H1 (cell line): ENCODE measurements around the gene LRRC56. TPM values are rescaled to one million over a fixed set of nuclear protein-coding genes. Genes with fewer than 3 reads are reported as not detected.

Source experiments
- CTCF ChIA-PET: fragments of 300-600 bp; sonication (Branson Sonifier 250); formaldehyde crosslinking; loops from one replicate; lab custom pipeline; 2021; ENCODE audit not compliant: partially characterized antibody; lab: Charles Lee
- POLR2A ChIA-PET: fragments of 300-600 bp; sonication (Branson Sonifier 250); formaldehyde crosslinking; loops from one replicate; lab custom pipeline; 2021; ENCODE audit warnings: inconsistent platforms; ENCODE audit not compliant: partially characterized antibody; lab: Charles Lee
- DNase-seq, 2 experiments: peaks; one replicate each; pipeline versions ENCODE4 v3.0.0 to v3.0.0-alpha.2; 2010 to 2022; ENCODE audit warnings: low spot score in 2 of 2, low read depth in 1 of 2, mixed read lengths in 1 of 2
- FAIRE-seq: peaks from 2 replicates; lab custom pipeline; 2011; peaks lifted over from hg19 to GRCh38; lab: Jason Lieb, UNC
- H2AFZ ChIP-seq: 2 replicates; pipeline ENCODE4 v1.8.1; 2012; ENCODE audit warnings: low read length, inconsistent platforms
- H2AK5ac ChIP-seq: 2 replicates; pipeline ENCODE4 v1.6.1; 2013; ENCODE audit warnings: low read depth, low read length
- H2BK120ac ChIP-seq: replicated peaks from 2 replicates; pipeline ENCODE3; 2013; ENCODE audit warnings: low read depth, low read length, inconsistent platforms
- H2BK12ac ChIP-seq: 2 replicates; pipeline ENCODE4 v1.6.1; 2013; ENCODE audit warnings: low read depth, low read length
- H2BK15ac ChIP-seq: 2 replicates; pipeline ENCODE4 v1.6.1; 2013; ENCODE audit warnings: low read length
- H2BK20ac ChIP-seq: 2 replicates; pipeline ENCODE4 v1.6.1; 2013; ENCODE audit warnings: low read length
- H2BK5ac ChIP-seq: 2 replicates; pipeline ENCODE4 v1.6.1; 2013; ENCODE audit warnings: low read depth, low read length
- H3K14ac ChIP-seq: 2 replicates; pipeline ENCODE4 v1.6.1; 2013; ENCODE audit warnings: inconsistent platforms; ENCODE audit not compliant: insufficient read length
- H3K18ac ChIP-seq: 2 replicates; pipeline ENCODE4 v1.6.1; 2013; ENCODE audit warnings: low read length; ENCODE audit errors: extremely low read depth
- H3K23ac ChIP-seq: 2 replicates; pipeline ENCODE4 v1.6.1; 2013; ENCODE audit warnings: inconsistent platforms; ENCODE audit not compliant: insufficient read length
- H3K23me2 ChIP-seq: 2 replicates; pipeline ENCODE4 v1.6.1; 2013; ENCODE audit warnings: low read depth, low read length
- H3K27ac ChIP-seq: 2 replicates; pipeline ENCODE4 v1.6.1; 2011; ENCODE audit warnings: low read depth, low read length, inconsistent platforms
- H3K27me3 ChIP-seq, 4 experiments: replicated peaks in 1 of 4; 1 replicate in 1 of 4; 2 replicates in 3 of 4; pipeline versions ENCODE4 v1.6.1 to v1.8.1; 2011 to 2013; ENCODE audit warnings: low read length in 3 of 4, mild to moderate bottlenecking in 3 of 4, inconsistent platforms in 2 of 4, mixed read lengths in 2 of 4, moderate library complexity in 1 of 4; ENCODE audit not compliant: control insufficient read depth in 3 of 4, insufficient read depth in 3 of 4; ENCODE audit errors: extremely low read depth in 1 of 4
- H3K36me3 ChIP-seq, 4 experiments: 2 replicates each; pipeline versions ENCODE4 v1.6.1 to v1.8.1; 2011 to 2013; ENCODE audit warnings: mild to moderate bottlenecking in 4 of 4, low read length in 3 of 4, moderate library complexity in 2 of 4, control low read depth in 1 of 4, inconsistent platforms in 1 of 4; ENCODE audit not compliant: insufficient read depth in 4 of 4, control insufficient read depth in 2 of 4
- H3K4ac ChIP-seq: replicated peaks from 2 replicates; pipeline ENCODE3; 2013; ENCODE audit warnings: low read length, low read depth, mixed read lengths, inconsistent platforms; ENCODE audit not compliant: insufficient read length
- H3K4me1 ChIP-seq, 4 experiments: replicated peaks in 1 of 4; 1 replicate in 1 of 4; 2 replicates in 3 of 4; pipeline versions ENCODE4 v1.6.1 to v1.8.1; 2011 to 2013; ENCODE audit warnings: low read length in 3 of 4, inconsistent platforms in 2 of 4, mixed read lengths in 1 of 4; ENCODE audit not compliant: insufficient read depth in 4 of 4, control insufficient read depth in 3 of 4
- H3K4me2 ChIP-seq, 2 experiments: 2 replicates each; pipeline versions ENCODE4 v1.6.1 to v1.8.1; 2011 to 2013; ENCODE audit warnings: low read depth in 2 of 2, low read length in 2 of 2, control low read depth in 1 of 2, inconsistent platforms in 1 of 2, mild to moderate bottlenecking in 1 of 2; ENCODE audit not compliant: insufficient read depth in 1 of 2
- H3K4me3 ChIP-seq, 4 experiments: fragments of 200-600, 300-600 bp in 1 of 4; sonication (generic), shearing (Covaris generic), sonication (Bioruptor Twin) in 1 of 4; 2 replicates each; pipeline versions ENCODE4 v1.5.1 to v1.8.1; 2011 to 2016; ENCODE audit warnings: low read length in 4 of 4, low read depth in 3 of 4, control low read depth in 2 of 4, inconsistent platforms in 2 of 4, mild to moderate bottlenecking in 2 of 4, mixed read lengths in 1 of 4, moderate library complexity in 1 of 4; ENCODE audit not compliant: insufficient read depth in 2 of 4; ENCODE audit errors: extremely low read depth in 1 of 4
- H3K56ac ChIP-seq: replicated peaks from 2 replicates; pipeline ENCODE3; 2013; ENCODE audit warnings: low read depth, mild to moderate bottlenecking, mixed read lengths, low read length, inconsistent platforms; ENCODE audit not compliant: insufficient read length
- H3K79me1 ChIP-seq: 2 replicates; pipeline ENCODE4 v1.6.1; 2013; ENCODE audit warnings: low read depth, low read length, control low read depth
- H3K79me2 ChIP-seq, 2 experiments: 2 replicates each; pipeline versions ENCODE4 v1.6.1 to v1.8.1; 2012 to 2013; ENCODE audit warnings: low read length in 2 of 2, mild to moderate bottlenecking in 2 of 2, inconsistent platforms in 1 of 2; ENCODE audit not compliant: insufficient read depth in 2 of 2, control insufficient read depth in 1 of 2
- H3K9ac ChIP-seq, 4 experiments: replicated peaks in 1 of 4; 1 replicate in 1 of 4; 2 replicates in 3 of 4; pipeline versions ENCODE4 v1.6.1 to v1.8.1; 2011 to 2013; ENCODE audit warnings: low read depth in 3 of 4, low read length in 3 of 4, control low read depth in 2 of 4, mild to moderate bottlenecking in 2 of 4, moderate library complexity in 2 of 4, inconsistent platforms in 1 of 4; ENCODE audit errors: extremely low read depth in 1 of 4
- H3K9me3 ChIP-seq, 2 experiments: 2 replicates each; pipeline versions ENCODE4 v1.6.1 to v1.8.1; 2012 to 2013; ENCODE audit warnings: mild to moderate bottlenecking in 2 of 2, moderate library complexity in 2 of 2, control low read depth in 1 of 2, inconsistent platforms in 1 of 2, low read depth in 1 of 2, low read length in 1 of 2, mixed read lengths in 1 of 2; ENCODE audit not compliant: insufficient read depth in 2 of 2
- H4K20me1 ChIP-seq, 2 experiments: replicated peaks in 1 of 2; 2 replicates each; pipeline versions ENCODE3 to v1.8.1; 2011 to 2013; ENCODE audit warnings: inconsistent platforms in 2 of 2, low read length in 2 of 2, mild to moderate bottlenecking in 1 of 2; ENCODE audit not compliant: insufficient read depth in 2 of 2, control insufficient read depth in 1 of 2
- H4K5ac ChIP-seq: 2 replicates; pipeline ENCODE4 v1.6.1; 2013; ENCODE audit warnings: low read length, low read depth, mixed read lengths, inconsistent platforms; ENCODE audit not compliant: insufficient read length
- H4K8ac ChIP-seq: 2 replicates; pipeline ENCODE4 v1.8.0; 2013; ENCODE audit warnings: mild to moderate bottlenecking, moderate library complexity, low read length, inconsistent platforms; ENCODE audit not compliant: insufficient read depth; ENCODE audit errors: extremely low read depth
- H4K91ac ChIP-seq: replicated peaks from 2 replicates; pipeline ENCODE3; 2013; ENCODE audit warnings: low read length, mixed read lengths, inconsistent platforms; ENCODE audit not compliant: insufficient read length
- ATF2 ChIP-seq: IDR thresholded peaks from 2 replicates; pipeline ENCODE4 v1.6.1; 2012; ENCODE audit warnings: low read length, inconsistent platforms
- BCL11A ChIP-seq, 2 experiments: IDR thresholded peaks; one replicate each; pipeline ENCODE4 v1.6.1; 2011; ENCODE audit warnings: low read depth in 2 of 2, low read length in 2 of 2, mild to moderate bottlenecking in 2 of 2
- BRCA1 ChIP-seq: IDR thresholded peaks from 2 replicates; pipeline ENCODE4 v1.6.1; 2012; ENCODE audit warnings: low read depth, low read length, improper control_type of control experiment
- CREB1 ChIP-seq: IDR thresholded peaks from 2 replicates; pipeline ENCODE4 v1.6.1; 2012; ENCODE audit warnings: inconsistent platforms
- PHF8 ChIP-seq: fragments of 200-600 bp; sonication (generic); conservative IDR thresholded peaks from 2 replicates; pipeline ENCODE4 v1.7.1; 2012; ENCODE audit warnings: low read depth, mild to moderate bottlenecking, inconsistent platforms, low read length, moderate library complexity
- POLR2A ChIP-seq, 2 experiments: IDR thresholded peaks; 1 replicate in 1 of 2; 2 replicates in 1 of 2; pipeline ENCODE4 v1.6.1; 2011; ENCODE audit warnings: low read depth in 2 of 2, low read length in 2 of 2, mild to moderate bottlenecking in 2 of 2; ENCODE audit errors: control extremely low read depth in 1 of 2
- RNF2 ChIP-seq: fragments of 200-900, 300-1000 bp; sonication (generic); IDR thresholded peaks from 2 replicates; pipeline ENCODE4 v1.7.1; 2016; ENCODE audit warnings: borderline replicate concordance, low read depth, mild to moderate bottlenecking, antibody characterized with exemption, low read length; ENCODE audit not compliant: poor library complexity, severe bottlenecking; ENCODE audit errors: missing control alignments
- SIN3A ChIP-seq, 2 experiments: IDR thresholded peaks in 1 of 2; conservative IDR thresholded peaks in 1 of 2; 2 replicates each; pipeline ENCODE4 v1.6.1; 2011 to 2012; ENCODE audit warnings: low read length in 2 of 2, improper control_type of control experiment in 1 of 2, low read depth in 1 of 2, mild to moderate bottlenecking in 1 of 2
- TAF1 ChIP-seq: IDR thresholded peaks from 2 replicates; pipeline ENCODE4 v1.6.1; 2011; ENCODE audit warnings: mild to moderate bottlenecking, low read depth, low read length
- TAF7 ChIP-seq: optimal IDR thresholded peaks from 2 replicates; pipeline ENCODE3; 2011; ENCODE audit warnings: low read depth, mild to moderate bottlenecking, inconsistent platforms, low read length, moderate library complexity, borderline replicate concordance
- TCF12 ChIP-seq: IDR thresholded peaks from 2 replicates; pipeline ENCODE4 v1.6.1; 2011; ENCODE audit warnings: low read depth, mild to moderate bottlenecking, low read length
- WGBS, 2 experiments: shearing (Covaris generic) in 1 of 2; methylation state at CpG; one replicate each; pipeline versions ENCODE4 v1.1.6 to v1.1.7; 2013 to 2015; ENCODE audit warnings: low lambda C conversion rate in 2 of 2, mixed read lengths in 2 of 2, inconsistent platforms in 1 of 2, low coverage in 1 of 2, missing lambda C conversion rate in 1 of 2; ENCODE audit not compliant: insufficient replicate concordance in 2 of 2, insufficient coverage in 1 of 2, insufficient read length in 1 of 2; ENCODE audit errors: extremely low coverage in 1 of 2, missing lambda C conversion rate in 1 of 2; 5-methylcytosine and 5-hydroxymethylcytosine counted together
- polyA plus RNA-seq, 7 experiments: library from polyadenylated mRNA; depleted of rRNA in 3 of 7; stranded (reverse) in 5 of 7; unstranded in 2 of 7; fragments of >200 nt in 5 of 7; fragments of 200-250 nt in 2 of 7; gene quantifications; 1 replicate in 5 of 7; 2 replicates in 1 of 7; 4 replicates in 1 of 7; pipeline versions ENCODE4 v1.2.1 to v1.2.3, GENCODE V29; 2011 to 2013; ENCODE audit warnings: missing spikeins in 2 of 7, mixed read lengths in 2 of 7
- total RNA-seq: library from RNA; stranded (reverse); fragmentation: NEBNext Ultra II Directional; extraction: Animal tissue kit (Norgen Biotek cat#: 25700); gene quantifications from 2 replicates; pipeline ENCODE4 v1.2.1, GENCODE V29; 2021

LRRC56 gene
- total and polyA plus RNA-seq, 2 of the 8 experiments (the other 6 are each of a cell fraction or from before 2014, with no cell fraction given) = 0.94 to 1.9 TPM

GRCh38 chr11:555227-555779 is 18.0 kb downstream of the LRRC56 start:
- CTCF ChIA-PET = interaction anchor here (0.8 to 3.8 kb wide), 14 partner anchors 8 to 198 kb away, joined by 3 to 21 read pairs (median 4); partner anchors contain the start of gene RNH1
- Histone ChIP-seq H2BK5ac (no peak overlapping the region), H3K27ac (no peak overlapping the region), H3K79me2 (no peaks in the 10 kb centered on the region), H2BK12ac (no peak overlapping the region), H3K23me2 (peaks cover 13% of the 10 kb centered on the region; the same call in 1 of the 2 replicates), H3K79me1 (no peaks in the 10 kb centered on the region), H3K23ac (no peak overlapping the region), H3K9me3 (no peaks in the 10 kb centered on the region), H4K91ac (no peak overlapping the region), H3K36me3 (no peaks in the 10 kb centered on the region), H4K5ac (no peak overlapping the region), H4K8ac (no peak overlapping the region; the same call in 1 of the 2 replicates), H3K18ac (peak overlapping the region; percentile 87), H3K4me1 (peaks cover 0 to 30% (median 8%) of the 10 kb centered on the region in 4 experiments; a peak in 5 of 7 replicates), H3K4ac (no peak overlapping the region), H4K20me1 (peaks cover 0 to 3% of the 10 kb centered on the region in 2 experiments), H2AFZ (no peak overlapping the region), H3K9ac (no peak overlapping the region), H3K14ac (no peak overlapping the region), H2BK120ac (no peak overlapping the region), H2BK15ac (no peak overlapping the region), H2BK20ac (no peak overlapping the region), H3K27me3 (peaks cover 13 to 29% (median 26%) of the 10 kb centered on the region in 4 experiments), H2AK5ac (no peak overlapping the region), H3K56ac (no peak overlapping the region), H3K4me2 (peak overlapping the region; percentile 66 to 95), H3K4me3 (peak overlapping the region; percentile 42 to 83 (median 56))
- DNase-seq (peak in 1 of 2 experiments; percentile 78), FAIRE-seq (no peak)
- POLR2A ChIA-PET = interaction anchor here (0.6 to 1.5 kb wide), 6 partner anchors 13 to 242 kb away, joined by 3 to 4 read pairs (median 3); partner anchors contain the start of gene PHRF1
- 0% methylated on average over 3 of the region's 57 CpGs; no CpG with 5 or more reads in 1 of the 2 experiments for WGBS, 2 experiments
- no peak for TF ChIP-seq POLR2A (IDR thresholded peaks at IDR 0.05; ENCODE audit: control extremely low read depth in 1 of 2, low read depth in 2 of 2, low read length in 2 of 2)
- no peak for TF ChIP-seq TAF7
- no peak for TF ChIP-seq TAF1
- TF ChIP-seq CREB1 = no peak
- TF ChIP-seq PHF8 = peak; percentile 32; the same call in 1 of the 2 replicates
- TF ChIP-seq BRCA1 = no peak
- no peak for TF ChIP-seq RNF2
- no peak for TF ChIP-seq ATF2
- TF ChIP-seq SIN3A (conservative IDR thresholded peaks at IDR 0.05 in 1 of 2, IDR thresholded peaks at IDR 0.05 in 1 of 2; ENCODE audit: low read depth in 1 of 2, low read length in 2 of 2) = no peak
- no peak for TF ChIP-seq TCF12
- no peak for TF ChIP-seq BCL11A (IDR thresholded peaks at IDR 0.05; ENCODE audit: low read depth in 2 of 2, low read length in 2 of 2)
